Measurements from ENCODE around the gene BLOC1S3. TPM values are rescaled to one million over a fixed set of nuclear protein-coding genes. Genes with fewer than 3 reads are reported as not detected.

BLOC1S3 gene
- total RNA-seq, 1 donor from 2014 or later = 10.4 TPM

GRCh38 chr19:45161738-45162607, 16.6 kb upstream of the BLOC1S3 start:
- peak; percentile 52 for DNase-seq

GRCh38 chr19:45162608-45163143, 15.9 kb upstream of the BLOC1S3 start:
- no peak for DNase-seq

GRCh38 chr19:45163156-45163555, 15.4 kb upstream of the BLOC1S3 start:
- no peak for DNase-seq

GRCh38 chr19:45163751-45164460, 14.7 kb upstream of the BLOC1S3 start:
- no peak for DNase-seq

- DNase-seq = peak; percentile 53
These were observed 13.8 kb upstream of the BLOC1S3 start for GRCh38 chr19:45164577-45165335.

- peak; percentile 25 for DNase-seq
These were observed 11.8 kb upstream of the BLOC1S3 start for GRCh38 chr19:45166723-45167252.

GRCh38 chr19:45168767-45169351, 9.7 kb upstream of the BLOC1S3 start:
- DNase-seq = no peak

GRCh38 chr19:45169602-45170001, 9.0 kb upstream of the BLOC1S3 start:
- no peak for DNase-seq

- DNase-seq = no peak
These were observed 8.2 kb upstream of the BLOC1S3 start for GRCh38 chr19:45170146-45171106.

- DNase-seq = no peak
These were observed 7.4 kb upstream of the BLOC1S3 start for GRCh38 chr19:45171211-45171623.

- no peak for DNase-seq
These were observed 6.4 kb upstream of the BLOC1S3 start for GRCh38 chr19:45172173-45172572.

GRCh38 chr19:45172611-45173208, 5.9 kb upstream of the BLOC1S3 start:
- DNase-seq = no peak

- no peak for DNase-seq
These were observed 4.8 kb upstream of the BLOC1S3 start for GRCh38 chr19:45173816-45174215.

GRCh38 chr19:45175515-45176345, 2.9 kb upstream of the BLOC1S3 start:
- no peak for DNase-seq

- no peak for DNase-seq
These were observed 745 bp upstream of the BLOC1S3 start, which contains the start of gene TRAPPC6A for GRCh38 chr19:45177817-45178261. TSS of gene TRAPPC6A (minus strand) at chr19:45178237. CDS start at chr19:45178218, 19 bp downstream.

- peak; percentile 15 for DNase-seq
These were observed 698 bp downstream of the BLOC1S3 start for GRCh38 chr19:45179072-45179891.

GRCh38 chr19:45179892-45180370, 1.3 kb downstream of the BLOC1S3 start:
- no peak for DNase-seq

- no peak for DNase-seq
These were observed 2.4 kb downstream of the BLOC1S3 start for GRCh38 chr19:45180936-45181335.

Data from tongue (tissue), 2 donors.